HEK293 (cell line): Measurements from ENCODE around the gene CYP4X1.

Experiments used
- AEBP2 ChIP-seq: fragments of 450-650 bp; formaldehyde crosslinking; IDR thresholded peaks from 2 replicates; pipeline ENCODE4 v1.5.1; 2016; ENCODE audit warnings: missing biosample characterization, missing genetic modification characterization, borderline replicate concordance
- ATF2 ChIP-seq: fragments of 450-650 bp; formaldehyde crosslinking; IDR thresholded peaks from 2 replicates; pipeline ENCODE4 v1.5.1; 2016; ENCODE audit warnings: missing biosample characterization, missing genetic modification characterization, low read depth
- GFI1B ChIP-seq: fragments of 450-650 bp; formaldehyde crosslinking; IDR thresholded peaks from 2 replicates; pipeline ENCODE4 v1.5.1; 2016; ENCODE audit warnings: missing biosample characterization, missing genetic modification characterization
- GLIS1 ChIP-seq: fragments of 450-650 bp; formaldehyde crosslinking; IDR thresholded peaks from 2 replicates; pipeline ENCODE4 v1.5.1; 2016; ENCODE audit warnings: missing biosample characterization, missing genetic modification characterization
- HOXC10 ChIP-seq: sonication (generic); formaldehyde crosslinking; IDR thresholded peaks from 2 replicates; pipeline ENCODE4 v1.8.1; 2023; ENCODE audit warnings: mild to moderate bottlenecking, missing genetic modification reagents
- KLF1 ChIP-seq: fragments of 450-650 bp; formaldehyde crosslinking; IDR thresholded peaks from 2 replicates; pipeline ENCODE4 v1.5.1; 2016; ENCODE audit warnings: missing biosample characterization, missing genetic modification characterization
- PATZ1 ChIP-seq: fragments of 450-650 bp; formaldehyde crosslinking; IDR thresholded peaks from 2 replicates; pipeline ENCODE4 v1.5.1; 2016; ENCODE audit warnings: missing biosample characterization, missing genetic modification characterization
- PRDM4 ChIP-seq: fragments of 450-650 bp; formaldehyde crosslinking; IDR thresholded peaks from 2 replicates; pipeline ENCODE4 v1.5.1; 2017; ENCODE audit warnings: missing biosample characterization, missing genetic modification characterization
- WT1 ChIP-seq: fragments of 450-650 bp; formaldehyde crosslinking; IDR thresholded peaks from 2 replicates; pipeline ENCODE4 v1.5.1; 2016; ENCODE audit warnings: missing biosample characterization, missing genetic modification characterization
- ZBTB1 ChIP-seq: fragments of 450-650 bp; formaldehyde crosslinking; IDR thresholded peaks from 2 replicates; pipeline ENCODE4 v1.5.1; 2016; ENCODE audit warnings: missing biosample characterization, missing genetic modification characterization
- ZBTB10 ChIP-seq: fragments of 450-650 bp; formaldehyde crosslinking; IDR thresholded peaks from 2 replicates; pipeline ENCODE4 v1.5.1; 2016; ENCODE audit warnings: missing biosample characterization, missing genetic modification characterization
- ZBTB44 ChIP-seq: fragments of 450-650 bp; IDR thresholded peaks from 2 replicates; pipeline ENCODE4 v1.5.1; 2018; ENCODE audit warnings: missing biosample characterization, mild to moderate bottlenecking, missing genetic modification characterization
- ZBTB49 ChIP-seq: fragments of 450-650 bp; formaldehyde crosslinking; IDR thresholded peaks from 2 replicates; pipeline ENCODE4 v1.5.1; 2016; ENCODE audit warnings: missing biosample characterization, missing genetic modification characterization, low read depth
- ZFP69B ChIP-seq: fragments of 450-650 bp; formaldehyde crosslinking; IDR thresholded peaks from 2 replicates; pipeline ENCODE4 v1.5.1; 2016; ENCODE audit warnings: missing biosample characterization, missing genetic modification characterization
- ZNF10 ChIP-seq: fragments of 450-650 bp; formaldehyde crosslinking; IDR thresholded peaks from 2 replicates; pipeline ENCODE4 v1.5.1; 2017; ENCODE audit warnings: missing biosample characterization, missing genetic modification characterization
- ZNF248 ChIP-seq: fragments of 450-650 bp; formaldehyde crosslinking; IDR thresholded peaks from 2 replicates; pipeline ENCODE4 v1.5.1; 2017; ENCODE audit warnings: missing biosample characterization, missing genetic modification characterization
- ZNF354C ChIP-seq: fragments of 450-650 bp; formaldehyde crosslinking; IDR thresholded peaks from 2 replicates; pipeline ENCODE4 v1.5.1; 2016; ENCODE audit warnings: missing biosample characterization, missing genetic modification characterization, low read depth, borderline replicate concordance
- ZNF366 ChIP-seq: fragments of 450-650 bp; formaldehyde crosslinking; conservative IDR thresholded peaks from 2 replicates; pipeline ENCODE4 v1.5.1; 2016; ENCODE audit warnings: missing biosample characterization, missing genetic modification characterization
- ZNF596 ChIP-seq: fragments of 450-650 bp; IDR thresholded peaks from 2 replicates; pipeline ENCODE4 v1.5.0; 2018; ENCODE audit warnings: missing biosample characterization, mild to moderate bottlenecking, missing genetic modification characterization, moderate library complexity
- ZNF626 ChIP-seq: fragments of 450-650 bp; sonication (Bioruptor Pico); formaldehyde crosslinking; IDR thresholded peaks from 2 replicates; pipeline ENCODE4 v1.5.1; 2018; ENCODE audit warnings: missing biosample characterization, missing genetic modification characterization, inconsistent platforms
- ZNF660 ChIP-seq: fragments of 450-650 bp; IDR thresholded peaks from 2 replicates; pipeline ENCODE4 v1.5.1; 2018; ENCODE audit warnings: missing biosample characterization, mild to moderate bottlenecking, missing genetic modification characterization
- ZNF677 ChIP-seq: fragments of 450-650 bp; IDR thresholded peaks from 2 replicates; pipeline ENCODE4 v1.5.0; 2018; ENCODE audit warnings: missing biosample characterization, mild to moderate bottlenecking, missing genetic modification characterization, moderate library complexity
- ZNF701 ChIP-seq: fragments of 450-650 bp; formaldehyde crosslinking; IDR thresholded peaks from 2 replicates; pipeline ENCODE4 v1.5.1; 2016; ENCODE audit warnings: missing biosample characterization, missing genetic modification characterization
- ZNF707 ChIP-seq: fragments of 450-650 bp; formaldehyde crosslinking; IDR thresholded peaks from 2 replicates; pipeline ENCODE4 v1.5.1; 2016; ENCODE audit warnings: missing biosample characterization, missing genetic modification characterization
- ZNF76 ChIP-seq: fragments of 450-650 bp; formaldehyde crosslinking; IDR thresholded peaks from 2 replicates; pipeline ENCODE4; 2016; ENCODE audit warnings: low read depth, missing biosample characterization, missing genetic modification characterization, borderline replicate concordance
- ZNF777 ChIP-seq: fragments of 450-650 bp; formaldehyde crosslinking; IDR thresholded peaks from 2 replicates; pipeline ENCODE4 v1.5.1; 2017; ENCODE audit warnings: missing biosample characterization, missing genetic modification characterization, borderline replicate concordance
- ZNF792 ChIP-seq: fragments of 450-650 bp; formaldehyde crosslinking; IDR thresholded peaks from 2 replicates; pipeline ENCODE4 v1.5.1; 2016; ENCODE audit warnings: missing biosample characterization, missing genetic modification characterization

The CYP4X1 gene

GRCh38 chr1:47031059-47031458, 7.6 kb downstream of the CYP4X1 start (continued):
- TF ChIP-seq ZNF10 (tag by site-specific recombination) (0 out of 2 replicates have a peak, but pooled peaks have one; percentile 48), ZNF677 (tag by site-specific recombination) (no peak), ZBTB1 (tag by site-specific recombination) (no peak), GLIS1 (tag by site-specific recombination) (no peak), ZNF792 (tag by site-specific recombination) (no peak), ZNF596 (tag by site-specific recombination) (no peak), ZNF626 (no peak), ZNF701 (no peak), ZNF248 (tag by site-specific recombination) (no peak), ATF2 (tag by site-specific recombination) (no peak), ZBTB44 (peak; percentile 74), ZNF366 (tag by site-specific recombination) (no peak), ZBTB49 (tag by site-specific recombination) (no peak), ZBTB10 (no peak), HOXC10 (no peak), AEBP2 (tag by site-specific recombination) (no peak), ZNF76 (tag by site-specific recombination) (no peak), PRDM4 (tag by site-specific recombination) (no peak), GFI1B (tag by site-specific recombination) (0 out of 2 replicates have a peak, but pooled peaks have one; percentile 6), ZNF660 (tag by site-specific recombination) (no peak), WT1 (tag by site-specific recombination) (no peak), ZNF707 (no peak), ZNF777 (tag by site-specific recombination) (no peak), ZFP69B (tag by site-specific recombination) (no peak), KLF1 (no peak), PATZ1 (tag by site-specific recombination) (no peak), ZNF354C (tag by site-specific recombination) (no peak)
